K562 (cell line): ENCODE data around the gene VAT1L. TPM values are rescaled to one million over a fixed set of nuclear protein-coding genes. Genes with fewer than 3 reads are reported as not detected.

ENCODE experiments used
- ATAC-seq: fragments of 200-7000 bp; cut with Tn5 transposase; 3 replicates; pipeline ENCODE4 v1.9.1; 2020; ENCODE audit warnings: moderate library complexity
- BruUV-seq: library from RNA; stranded (reverse); fragments of 400-500 nt; replicated peaks from 2 replicates; lab custom pipeline; 2021; lab: Mats Ljungman, UMichigan
- CTCF ChIA-PET: fragments of 300-600 bp; formaldehyde crosslinking; extraction: SDS; loops from one replicate; lab custom pipeline; 2021; ENCODE audit warnings: low intra/inter-chr PET ratio; lab: Yijun Ruan, JAX
- POLR2A ChIA-PET: fragments of 300-600, 350-650 bp; sonication (Branson Sonifier 250); formaldehyde crosslinking; extraction: SDS; loops from one replicate; lab custom pipeline; 2021; ENCODE audit warnings: antibody characterized with exemption, inconsistent platforms; lab: Yijun Ruan, JAX
- DNase-seq, 4 experiments: peaks; one replicate each; pipeline versions ENCODE4 v3.0.0 to v3.0.0-alpha.2; 2011 to 2018; ENCODE audit warnings: low spot score in 3 of 4, mixed read lengths in 3 of 4; ENCODE audit errors: extremely low read depth in 1 of 4
- FAIRE-seq: peaks from 2 replicates; lab custom pipeline; 2011; peaks lifted over from hg19 to GRCh38; lab: Jason Lieb, UNC
- H2AFZ ChIP-seq: 2 replicates; pipeline ENCODE4 v1.6.0; 2011; ENCODE audit warnings: low read depth, low read length, control low read depth, inconsistent platforms
- H3K27ac ChIP-seq: fragments of 200-600 bp; 3 replicates; pipeline ENCODE4 v1.8.0; 2011; ENCODE audit warnings: low read depth, mild to moderate bottlenecking, control low read depth, inconsistent platforms, low read length, moderate library complexity, mixed read lengths; ENCODE audit errors: extremely low read depth
- H3K27me3 ChIP-seq, 2 experiments: fragments of 300-600 bp in 1 of 2; 2 replicates in 1 of 2; 3 replicates in 1 of 2; pipeline versions ENCODE4 v1.6.0 to v1.8.0; 2011; ENCODE audit warnings: inconsistent platforms in 2 of 2, low read length in 2 of 2, mild to moderate bottlenecking in 1 of 2, mixed read lengths in 1 of 2, moderate library complexity in 1 of 2; ENCODE audit not compliant: control insufficient read depth in 2 of 2, insufficient read depth in 2 of 2
- H3K36me3 ChIP-seq: fragments of 300-600 bp; 3 replicates; pipeline ENCODE4 v1.8.0; 2011; ENCODE audit warnings: mild to moderate bottlenecking, low read length, inconsistent platforms; ENCODE audit not compliant: control insufficient read depth, insufficient read depth
- H3K4me1 ChIP-seq, 2 experiments: fragments of 200-600 bp in 1 of 2; replicated peaks in 1 of 2; 2 replicates in 1 of 2; 3 replicates in 1 of 2; pipeline versions ENCODE4 v1.5.1 to v1.8.0; 2011; ENCODE audit warnings: inconsistent platforms in 2 of 2, low read length in 2 of 2, mild to moderate bottlenecking in 1 of 2, mixed read lengths in 1 of 2, moderate library complexity in 1 of 2; ENCODE audit not compliant: control insufficient read depth in 2 of 2, insufficient read depth in 2 of 2
- H3K4me2 ChIP-seq: 2 replicates; pipeline ENCODE4 v1.6.1; 2011; ENCODE audit warnings: low read length, control low read depth, inconsistent platforms, mixed read lengths; ENCODE audit not compliant: insufficient read depth
- H3K4me3 ChIP-seq: fragments of 200-600 bp; sonication (generic), shearing (Covaris generic); 2 replicates; pipeline ENCODE4 v1.5.1; 2016; ENCODE audit warnings: control low read depth, inconsistent platforms
- H3K79me2 ChIP-seq: fragments of 200-600 bp; 3 replicates; pipeline ENCODE4 v1.8.0; 2011; ENCODE audit warnings: low read length, inconsistent platforms; ENCODE audit not compliant: control insufficient read depth, insufficient read depth
- H3K9ac ChIP-seq, 2 experiments: 2 replicates each; pipeline versions ENCODE4 v1.6.0 to v1.6.1; 2011; ENCODE audit warnings: low read depth in 2 of 2, low read length in 2 of 2, control low read depth in 1 of 2, inconsistent platforms in 1 of 2, mild to moderate bottlenecking in 1 of 2, mixed read lengths in 1 of 2; ENCODE audit not compliant: insufficient read depth in 1 of 2
- H3K9me1 ChIP-seq: one replicate; pipeline ENCODE4 v1.6.0; 2011; ENCODE audit warnings: inconsistent platforms, mild to moderate bottlenecking, low read length, moderate library complexity; ENCODE audit not compliant: control insufficient read depth, insufficient read depth
- H3K9me3 ChIP-seq: replicated peaks from 2 replicates; pipeline ENCODE4 v1.5.1; 2011; ENCODE audit warnings: low read depth, low read length, inconsistent platforms; ENCODE audit not compliant: control insufficient read depth, insufficient read depth
- H4K20me1 ChIP-seq: replicated peaks from 2 replicates; pipeline ENCODE4 v1.6.1; 2011; ENCODE audit warnings: low read length, inconsistent platforms, mixed read lengths; ENCODE audit not compliant: control insufficient read depth, insufficient read depth
- BRF1 ChIP-seq: IDR thresholded peaks from 3 replicates; pipeline ENCODE4 v1.6.1; 2011; ENCODE audit warnings: borderline replicate concordance, mild to moderate bottlenecking; ENCODE audit not compliant: insufficient read length; ENCODE audit errors: extremely low read depth
- DMBX1 ChIP-seq: fragments of 250-450 bp; sonication (Bioruptor Pico); IDR thresholded peaks from 2 replicates; pipeline ENCODE4 v1.8.0; 2022; ENCODE audit warnings: inconsistent platforms, mild to moderate bottlenecking, moderate library complexity, borderline replicate concordance
- KDM1A ChIP-seq, 2 experiments: fragments of 450-650 bp; IDR thresholded peaks; 2 replicates each; pipeline ENCODE4 v1.6.1; 2016; ENCODE audit warnings: mild to moderate bottlenecking in 2 of 2
- NR4A1 ChIP-seq, 2 experiments: fragments of 250-450 bp in 1 of 2; fragments of 450-650 bp in 1 of 2; sonication (Bioruptor Pico) in 1 of 2; IDR thresholded peaks; 2 replicates each; pipeline versions ENCODE4 v1.4.0 to v1.6.1; 2016 to 2020; ENCODE audit warnings: mild to moderate bottlenecking in 2 of 2, missing compliant biosample characterization in 1 of 2, missing genetic modification characterization in 1 of 2, moderate library complexity in 1 of 2
- POU5F1 ChIP-seq: fragments of 150-350 bp; IDR thresholded peaks from 2 replicates; pipeline ENCODE4 v1.6.1; 2014; ENCODE audit warnings: borderline replicate concordance, low read length, low read depth, mild to moderate bottlenecking; ENCODE audit not compliant: partially characterized antibody
- PTTG1 ChIP-seq: fragments of 450-650 bp; IDR thresholded peaks from 2 replicates; pipeline ENCODE4 v1.6.1; 2016; ENCODE audit warnings: low read depth, mild to moderate bottlenecking, missing genetic modification characterization, missing compliant biosample characterization
- PURB ChIP-seq: sonication (generic); formaldehyde crosslinking; IDR thresholded peaks from 2 replicates; pipeline ENCODE4 v1.9.0; 2021; ENCODE audit warnings: low read depth, mild to moderate bottlenecking, missing genetic modification reagents
- YY1 ChIP-seq, 3 experiments: IDR thresholded peaks; 2 replicates each; pipeline ENCODE4 v1.6.1; 2011; ENCODE audit warnings: low read length in 2 of 3, mild to moderate bottlenecking in 2 of 3, moderate library complexity in 2 of 3, borderline replicate concordance in 1 of 3, control low read depth in 1 of 3, low read depth in 1 of 3; ENCODE audit not compliant: insufficient read depth in 3 of 3, insufficient replicate concordance in 2 of 3, control insufficient read depth in 1 of 3, insufficient read length in 1 of 3; ENCODE audit errors: extremely low read depth in 1 of 3
- WGBS: fragments of 100-300 bp; shearing (Covaris generic); methylation state at CpG from one replicate; pipeline ENCODE4 v1.1.6; 2016; ENCODE audit warnings: low coverage, mixed read lengths; ENCODE audit not compliant: insufficient coverage; ENCODE audit errors: missing lambda C conversion rate; 5-methylcytosine and 5-hydroxymethylcytosine counted together
- in situ Hi-C: fragments of 300-500 bp; cut with MboI; formaldehyde crosslinking; loops from 4 replicates; pipeline ENCODE4 v1.15.0; 2018; ENCODE audit warnings: inconsistent platforms, mixed read lengths
- intact Hi-C: fragments of 100-400 bp; cut with micrococcal nuclease; formaldehyde crosslinking; loops from 2 replicates; pipeline ENCODE4 v1.14.2; 2022
- polyA plus RNA-seq, 8 experiments: library from polyadenylated mRNA; depleted of rRNA in 4 of 8; stranded (reverse) in 5 of 8; unstranded in 3 of 8; fragments of >200 nt; fragmentation: Nextera tagmentation in 2 of 8; fragmentation: Illumina TruSeq in 1 of 8; extraction: Ambion mirVana in 2 of 8; extraction: Trizol in 1 of 8; gene quantifications; 2 replicates each; pipeline versions ENCODE4 v1.2.1 to v1.2.3, GENCODE V29; 2011 to 2014; ENCODE audit warnings: inconsistent platforms in 1 of 8, missing spikeins in 1 of 8
- total RNA-seq, 7 experiments: library from RNA; depleted of rRNA in 6 of 7; stranded (reverse); fragments of >200 nt in 6 of 7; fragmentation: Illumina TruSeq in 2 of 7; extraction: Trizol in 2 of 7; gene quantifications; 2 replicates each; pipeline versions ENCODE4 v1.2.1 to v1.2.3, GENCODE V29; 2011 to 2021; ENCODE audit warnings: low replicate concordance in 1 of 7
- TF ChIP-seq, protein P1 (sequence below): fragments of 450-650 bp; IDR thresholded peaks from 2 replicates; pipeline ENCODE4 v1.6.1; 2016; ENCODE audit warnings: mild to moderate bottlenecking, moderate library complexity

VAT1L gene
- total and polyA plus RNA-seq, 9 of the 15 experiments (the other 6 are each of a cell fraction or from before 2014, with no cell fraction given), result 0.01 TPM; not detected in 8

DNA sequence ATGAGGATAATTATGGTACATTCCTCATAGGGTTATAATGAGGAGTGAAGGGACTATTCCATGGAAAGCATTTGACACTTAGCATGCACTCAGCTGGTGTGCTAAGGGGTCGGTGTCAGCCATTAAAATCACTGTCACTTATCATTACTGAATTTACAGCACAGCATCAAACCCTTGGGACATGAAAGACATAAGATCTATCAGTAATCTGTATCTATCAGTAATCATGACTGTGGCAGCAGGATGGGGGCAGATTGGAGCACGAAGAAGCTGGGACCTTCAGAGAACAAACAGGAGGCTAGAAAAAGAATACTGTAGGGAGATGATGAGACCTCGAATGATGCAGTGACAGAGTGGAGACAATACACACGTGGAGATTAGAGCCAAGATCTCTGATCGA, 160.5 kb downstream of the VAT1L start:
- no peaks in the 10 kb centered on the region for H3K4me1 ChIP-seq
- WGBS, result 2% methylated on average over 5 of the region's 5 CpGs
- TF ChIP-seq POU5F1 (no peak), BRF1 (no peak), YY1 (IDR thresholded peaks at IDR 0.05; ENCODE audit: borderline replicate concordance in 1 of 3, control insufficient read depth in 1 of 3, extremely low read depth in 1 of 3, insufficient read depth in 3 of 3, insufficient read length in 1 of 3, insufficient replicate concordance in 2 of 3, low read depth in 1 of 3, low read length in 2 of 3) (no peak), KDM1A (IDR thresholded peaks at IDR 0.05) (no peak), PTTG1 (tag) (no peak), PURB (CRISPR knock-in tag) (no peak), NR4A1 (CRISPR knock-in tag; IDR thresholded peaks at IDR 0.05) (no peak), NR4A1 (tag; IDR thresholded peaks at IDR 0.05) (no peak), DMBX1 (CRISPR knock-in tag) (no peak)
- TF ChIP-seq, protein P1, sequence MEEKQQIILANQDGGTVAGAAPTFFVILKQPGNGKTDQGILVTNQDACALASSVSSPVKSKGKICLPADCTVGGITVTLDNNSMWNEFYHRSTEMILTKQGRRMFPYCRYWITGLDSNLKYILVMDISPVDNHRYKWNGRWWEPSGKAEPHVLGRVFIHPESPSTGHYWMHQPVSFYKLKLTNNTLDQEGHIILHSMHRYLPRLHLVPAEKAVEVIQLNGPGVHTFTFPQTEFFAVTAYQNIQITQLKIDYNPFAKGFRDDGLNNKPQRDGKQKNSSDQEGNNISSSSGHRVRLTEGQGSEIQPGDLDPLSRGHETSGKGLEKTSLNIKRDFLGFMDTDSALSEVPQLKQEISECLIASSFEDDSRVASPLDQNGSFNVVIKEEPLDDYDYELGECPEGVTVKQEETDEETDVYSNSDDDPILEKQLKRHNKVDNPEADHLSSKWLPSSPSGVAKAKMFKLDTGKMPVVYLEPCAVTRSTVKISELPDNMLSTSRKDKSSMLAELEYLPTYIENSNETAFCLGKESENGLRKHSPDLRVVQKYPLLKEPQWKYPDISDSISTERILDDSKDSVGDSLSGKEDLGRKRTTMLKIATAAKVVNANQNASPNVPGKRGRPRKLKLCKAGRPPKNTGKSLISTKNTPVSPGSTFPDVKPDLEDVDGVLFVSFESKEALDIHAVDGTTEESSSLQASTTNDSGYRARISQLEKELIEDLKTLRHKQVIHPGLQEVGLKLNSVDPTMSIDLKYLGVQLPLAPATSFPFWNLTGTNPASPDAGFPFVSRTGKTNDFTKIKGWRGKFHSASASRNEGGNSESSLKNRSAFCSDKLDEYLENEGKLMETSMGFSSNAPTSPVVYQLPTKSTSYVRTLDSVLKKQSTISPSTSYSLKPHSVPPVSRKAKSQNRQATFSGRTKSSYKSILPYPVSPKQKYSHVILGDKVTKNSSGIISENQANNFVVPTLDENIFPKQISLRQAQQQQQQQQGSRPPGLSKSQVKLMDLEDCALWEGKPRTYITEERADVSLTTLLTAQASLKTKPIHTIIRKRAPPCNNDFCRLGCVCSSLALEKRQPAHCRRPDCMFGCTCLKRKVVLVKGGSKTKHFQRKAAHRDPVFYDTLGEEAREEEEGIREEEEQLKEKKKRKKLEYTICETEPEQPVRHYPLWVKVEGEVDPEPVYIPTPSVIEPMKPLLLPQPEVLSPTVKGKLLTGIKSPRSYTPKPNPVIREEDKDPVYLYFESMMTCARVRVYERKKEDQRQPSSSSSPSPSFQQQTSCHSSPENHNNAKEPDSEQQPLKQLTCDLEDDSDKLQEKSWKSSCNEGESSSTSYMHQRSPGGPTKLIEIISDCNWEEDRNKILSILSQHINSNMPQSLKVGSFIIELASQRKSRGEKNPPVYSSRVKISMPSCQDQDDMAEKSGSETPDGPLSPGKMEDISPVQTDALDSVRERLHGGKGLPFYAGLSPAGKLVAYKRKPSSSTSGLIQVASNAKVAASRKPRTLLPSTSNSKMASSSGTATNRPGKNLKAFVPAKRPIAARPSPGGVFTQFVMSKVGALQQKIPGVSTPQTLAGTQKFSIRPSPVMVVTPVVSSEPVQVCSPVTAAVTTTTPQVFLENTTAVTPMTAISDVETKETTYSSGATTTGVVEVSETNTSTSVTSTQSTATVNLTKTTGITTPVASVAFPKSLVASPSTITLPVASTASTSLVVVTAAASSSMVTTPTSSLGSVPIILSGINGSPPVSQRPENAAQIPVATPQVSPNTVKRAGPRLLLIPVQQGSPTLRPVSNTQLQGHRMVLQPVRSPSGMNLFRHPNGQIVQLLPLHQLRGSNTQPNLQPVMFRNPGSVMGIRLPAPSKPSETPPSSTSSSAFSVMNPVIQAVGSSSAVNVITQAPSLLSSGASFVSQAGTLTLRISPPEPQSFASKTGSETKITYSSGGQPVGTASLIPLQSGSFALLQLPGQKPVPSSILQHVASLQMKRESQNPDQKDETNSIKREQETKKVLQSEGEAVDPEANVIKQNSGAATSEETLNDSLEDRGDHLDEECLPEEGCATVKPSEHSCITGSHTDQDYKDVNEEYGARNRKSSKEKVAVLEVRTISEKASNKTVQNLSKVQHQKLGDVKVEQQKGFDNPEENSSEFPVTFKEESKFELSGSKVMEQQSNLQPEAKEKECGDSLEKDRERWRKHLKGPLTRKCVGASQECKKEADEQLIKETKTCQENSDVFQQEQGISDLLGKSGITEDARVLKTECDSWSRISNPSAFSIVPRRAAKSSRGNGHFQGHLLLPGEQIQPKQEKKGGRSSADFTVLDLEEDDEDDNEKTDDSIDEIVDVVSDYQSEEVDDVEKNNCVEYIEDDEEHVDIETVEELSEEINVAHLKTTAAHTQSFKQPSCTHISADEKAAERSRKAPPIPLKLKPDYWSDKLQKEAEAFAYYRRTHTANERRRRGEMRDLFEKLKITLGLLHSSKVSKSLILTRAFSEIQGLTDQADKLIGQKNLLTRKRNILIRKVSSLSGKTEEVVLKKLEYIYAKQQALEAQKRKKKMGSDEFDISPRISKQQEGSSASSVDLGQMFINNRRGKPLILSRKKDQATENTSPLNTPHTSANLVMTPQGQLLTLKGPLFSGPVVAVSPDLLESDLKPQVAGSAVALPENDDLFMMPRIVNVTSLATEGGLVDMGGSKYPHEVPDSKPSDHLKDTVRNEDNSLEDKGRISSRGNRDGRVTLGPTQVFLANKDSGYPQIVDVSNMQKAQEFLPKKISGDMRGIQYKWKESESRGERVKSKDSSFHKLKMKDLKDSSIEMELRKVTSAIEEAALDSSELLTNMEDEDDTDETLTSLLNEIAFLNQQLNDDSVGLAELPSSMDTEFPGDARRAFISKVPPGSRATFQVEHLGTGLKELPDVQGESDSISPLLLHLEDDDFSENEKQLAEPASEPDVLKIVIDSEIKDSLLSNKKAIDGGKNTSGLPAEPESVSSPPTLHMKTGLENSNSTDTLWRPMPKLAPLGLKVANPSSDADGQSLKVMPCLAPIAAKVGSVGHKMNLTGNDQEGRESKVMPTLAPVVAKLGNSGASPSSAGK, result no peak
- no peak overlapping the region for H3K4me3 ChIP-seq
- FAIRE-seq (no peak), ATAC-seq (no peak), DNase-seq (no peak)
- intact Hi-C loops, result no loop called here
- no peaks in the 10 kb centered on the region for H4K20me1 ChIP-seq
- no TSS peak for BruUV-seq
- H3K79me2 ChIP-seq, result no peaks in the 10 kb centered on the region
- ChIA-PET POLR2A (interaction anchor here (0.8 kb wide), 1 partner anchor 14 kb away, joined by 3 read pairs; no protein-coding TSS in a partner anchor), CTCF (no interaction called here)
- peaks cover 0 to 5% of the 10 kb centered on the region in 2 experiments; a peak in 1 of 5 replicates for H3K27me3 ChIP-seq
- H3K9me3 ChIP-seq, result no peaks in the 10 kb centered on the region
- no peak overlapping the region for H3K4me2 ChIP-seq
- H3K27ac ChIP-seq, result no peak overlapping the region
- in situ Hi-C loops, result no loop called here
- H2AFZ ChIP-seq, result no peak overlapping the region
- H3K36me3 ChIP-seq, result no peaks in the 10 kb centered on the region
- no peaks in the 10 kb centered on the region for H3K9me1 ChIP-seq
- no peak overlapping the region for H3K9ac ChIP-seq
